Suprapubic skin (tissue), 4 donors: ENCODE measurements around the gene PRDM12.

Experiments used
- EP300 ChIP-seq: sonication (generic); formaldehyde crosslinking; IDR thresholded peaks from one replicate; pipeline ENCODE4 v1.6.1; 2017; ENCODE audit warnings: antibody characterized with exemption
- POLR2AphosphoS5 ChIP-seq, 3 donors: sonication (generic); formaldehyde crosslinking; IDR thresholded peaks; one replicate each; pipeline ENCODE4 v1.6.1; 2017; ENCODE audit warnings: antibody characterized with exemption in 3 of 3
- TF ChIP-seq, protein P1 (sequence below), 2 donors: fragments of 200-600 bp in 1 of 2; fragments of 450-650 bp in 1 of 2; sonication (generic) in 1 of 2; IDR thresholded peaks; one replicate each; pipeline ENCODE4 v1.5.1; 2016 to 2019; ENCODE audit warnings: antibody characterized with exemption in 2 of 2, mild to moderate bottlenecking in 1 of 2, moderate library complexity in 1 of 2

DNA sequence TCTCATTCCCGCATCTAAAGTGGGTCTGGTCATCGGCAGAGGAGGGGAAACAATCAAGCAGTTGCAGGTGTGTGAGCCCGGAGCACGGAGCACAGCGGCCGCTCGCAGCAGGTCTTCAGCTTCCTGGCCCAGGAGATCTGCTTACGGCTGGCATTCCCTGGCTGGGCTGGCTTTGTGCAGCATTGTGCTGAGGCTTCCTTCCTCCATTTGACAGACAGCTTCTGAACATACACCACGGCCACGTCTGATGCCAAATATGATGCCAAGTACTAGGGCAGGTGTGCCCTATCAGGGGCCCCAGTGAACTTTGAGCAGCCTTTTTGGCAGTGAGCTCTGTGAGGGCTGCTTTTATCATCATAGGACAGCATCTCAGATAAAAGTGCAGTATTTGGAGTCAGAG, 47.9 kb upstream of the PRDM12 start:
- TF ChIP-seq EP300 (no peak), POLR2AphosphoS5 (IDR thresholded peaks at IDR 0.05) (no peak)
- TF ChIP-seq, protein P1, sequence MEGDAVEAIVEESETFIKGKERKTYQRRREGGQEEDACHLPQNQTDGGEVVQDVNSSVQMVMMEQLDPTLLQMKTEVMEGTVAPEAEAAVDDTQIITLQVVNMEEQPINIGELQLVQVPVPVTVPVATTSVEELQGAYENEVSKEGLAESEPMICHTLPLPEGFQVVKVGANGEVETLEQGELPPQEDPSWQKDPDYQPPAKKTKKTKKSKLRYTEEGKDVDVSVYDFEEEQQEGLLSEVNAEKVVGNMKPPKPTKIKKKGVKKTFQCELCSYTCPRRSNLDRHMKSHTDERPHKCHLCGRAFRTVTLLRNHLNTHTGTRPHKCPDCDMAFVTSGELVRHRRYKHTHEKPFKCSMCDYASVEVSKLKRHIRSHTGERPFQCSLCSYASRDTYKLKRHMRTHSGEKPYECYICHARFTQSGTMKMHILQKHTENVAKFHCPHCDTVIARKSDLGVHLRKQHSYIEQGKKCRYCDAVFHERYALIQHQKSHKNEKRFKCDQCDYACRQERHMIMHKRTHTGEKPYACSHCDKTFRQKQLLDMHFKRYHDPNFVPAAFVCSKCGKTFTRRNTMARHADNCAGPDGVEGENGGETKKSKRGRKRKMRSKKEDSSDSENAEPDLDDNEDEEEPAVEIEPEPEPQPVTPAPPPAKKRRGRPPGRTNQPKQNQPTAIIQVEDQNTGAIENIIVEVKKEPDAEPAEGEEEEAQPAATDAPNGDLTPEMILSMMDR (IDR thresholded peaks at IDR 0.05): no peak
